Right lung (tissue), 5 donors: ENCODE measurements around the gene DBET. TPM values are rescaled to one million over a fixed set of nuclear protein-coding genes. Genes with fewer than 3 reads are reported as not detected.
"Not testable (repeated sequence)": the region's sequence is repeated elsewhere in the genome, so short reads cannot be mapped to it uniquely, and the experiment has no call there.

Source experiments
- DNase-seq, 2 donors: peaks; one replicate each; pipeline ENCODE4 v3.0.0-alpha.2; 2013
- polyA plus RNA-seq, 5 donors: library from polyadenylated mRNA; unstranded; fragments of 120-200 nt; gene quantifications; one replicate each; pipeline versions ENCODE4 v1.2.1 to v1.2.3, GENCODE V29; 2013; ENCODE audit warnings: inconsistent platforms in 1 of 5, low replicate concordance in 1 of 5; ENCODE audit not compliant: insufficient read length in 5 of 5, insufficient read depth in 1 of 5

DBET gene
- polyA plus RNA-seq, 5 donors, result not detected

- not testable (repeated sequence) for DNase-seq
Observed at GRCh38 chr4:190049378-190050239, 14.7 kb upstream of the DBET start.

- DNase-seq, result not testable (repeated sequence)
Observed at GRCh38 chr4:190058997-190059396, 5.3 kb upstream of the DBET start.

- DNase-seq, result not testable (repeated sequence)
Observed at GRCh38 chr4:190064805-190065204, 503 bp downstream of the DBET start.

- not testable (repeated sequence) for DNase-seq
Observed at GRCh38 chr4:190068351-190068750, 4.0 kb downstream of the DBET start.

- DNase-seq, result not testable (repeated sequence)
Observed at GRCh38 chr4:190093052-190093451, 28.8 kb downstream of the DBET start.

GRCh38 chr4:190094031-190094430, 29.7 kb downstream of the DBET start:
- DNase-seq, result not testable (repeated sequence)

- not testable (repeated sequence) for DNase-seq
Observed at GRCh38 chr4:190095335-190095734, 31.0 kb downstream of the DBET start.

- DNase-seq, result not testable (repeated sequence)
Observed at GRCh38 chr4:190099605-190100004, 35.3 kb downstream of the DBET start.

- not testable (repeated sequence) for DNase-seq
Observed at GRCh38 chr4:190101525-190101924, 37.2 kb downstream of the DBET start.

- DNase-seq, result not testable (repeated sequence)
Observed at GRCh38 chr4:190106191-190106590, 41.9 kb downstream of the DBET start.

- not testable (repeated sequence) for DNase-seq
Observed at GRCh38 chr4:190106611-190107480, 42.5 kb downstream of the DBET start.

GRCh38 chr4:190107766-190108485, 43.6 kb downstream of the DBET start:
- not testable (repeated sequence) for DNase-seq

GRCh38 chr4:190108756-190109155, 44.5 kb downstream of the DBET start:
- not testable (repeated sequence) for DNase-seq

- not testable (repeated sequence) for DNase-seq
Observed at GRCh38 chr4:190109390-190110011, 45.2 kb downstream of the DBET start.

GRCh38 chr4:190110033-190110432, 45.7 kb downstream of the DBET start:
- DNase-seq, result not testable (repeated sequence)

- DNase-seq, result not testable (repeated sequence)
Observed at GRCh38 chr4:190110570-190111295, 46.4 kb downstream of the DBET start.

GRCh38 chr4:190112879-190113278, 48.6 kb downstream of the DBET start:
- DNase-seq, result not testable (repeated sequence)

GRCh38 chr4:190114991-190115390, 50.7 kb downstream of the DBET start:
- not testable (repeated sequence) for DNase-seq
